Breast epithelium (tissue), 4 donors: ENCODE data around the gene ADAMTS4. TPM values are rescaled to one million over a fixed set of nuclear protein-coding genes. Genes with fewer than 3 reads are reported as not detected.

ENCODE experiments used
- DNase-seq, 2 donors: peaks; one replicate each; pipeline ENCODE4 v3.0.0-alpha.2; 2019; ENCODE audit warnings: low spot score in 2 of 2
- H3K27ac ChIP-seq, 2 donors: fragments of 200-600 bp; sonication (generic) in 1 of 2; one replicate each; pipeline ENCODE4 v1.5.1; 2016 to 2019; ENCODE audit warnings: mild to moderate bottlenecking in 1 of 2
- H3K27me3 ChIP-seq, 2 donors: fragments of 200-600 bp; sonication (generic) in 1 of 2; one replicate each; pipeline versions ENCODE4 v1.5.1 to v1.6.0; 2017 to 2019; ENCODE audit warnings: control low read depth in 1 of 2, mild to moderate bottlenecking in 1 of 2
- H3K36me3 ChIP-seq: fragments of 200-600 bp; one replicate; pipeline ENCODE4 v1.5.1; 2019
- H3K4me1 ChIP-seq, 2 donors: fragments of 200-600 bp; sonication (generic); one replicate each; pipeline ENCODE4 v1.5.1; 2016 to 2019; ENCODE audit warnings: control low read depth in 1 of 2
- H3K4me3 ChIP-seq, 3 donors: fragments of 200-600 bp; sonication (generic); 1 replicate in 2 of 3; 2 replicates in 1 of 3; pipeline ENCODE4 v1.5.1; 2016 to 2019; ENCODE audit warnings: mild to moderate bottlenecking in 3 of 3, moderate library complexity in 2 of 3
- H3K9me3 ChIP-seq, 2 donors: fragments of 200-600 bp; sonication (generic) in 1 of 2; one replicate each; pipeline ENCODE4 v1.5.1; 2016 to 2019; ENCODE audit warnings: control low read depth in 1 of 2
- POLR2A ChIP-seq: fragments of 450-650 bp; IDR thresholded peaks from one replicate; pipeline ENCODE4 v1.6.1; 2016; ENCODE audit warnings: antibody characterized with exemption, mild to moderate bottlenecking, moderate library complexity
- POLR2AphosphoS5 ChIP-seq, 3 donors: sonication (generic); formaldehyde crosslinking; IDR thresholded peaks; one replicate each; pipeline ENCODE4 v1.6.1; 2017; ENCODE audit warnings: antibody characterized with exemption in 3 of 3
- intact Hi-C: fragments of 100-400 bp; cut with DNase I; formaldehyde crosslinking; loops from one replicate; pipeline ENCODE4 v1.15.1; 2023; ENCODE audit warnings: low total_unique reads
- total RNA-seq, 3 donors: library from RNA; depleted of rRNA; stranded (reverse); fragments of >200 nt; gene quantifications; one replicate each; pipeline ENCODE4 v1.1.0, GENCODE V29; 2016
- TF ChIP-seq, protein P1 (sequence below), 3 donors: fragments of 450-650 bp; IDR thresholded peaks; one replicate each; pipeline ENCODE4 v1.5.1; 2016 to 2017; ENCODE audit warnings: antibody characterized with exemption in 3 of 3, mild to moderate bottlenecking in 3 of 3, moderate library complexity in 3 of 3

ADAMTS4 gene
- total RNA-seq, 3 donors from 2014 or later: 4.8 to 85.5 (median 24.6) TPM

DNA sequence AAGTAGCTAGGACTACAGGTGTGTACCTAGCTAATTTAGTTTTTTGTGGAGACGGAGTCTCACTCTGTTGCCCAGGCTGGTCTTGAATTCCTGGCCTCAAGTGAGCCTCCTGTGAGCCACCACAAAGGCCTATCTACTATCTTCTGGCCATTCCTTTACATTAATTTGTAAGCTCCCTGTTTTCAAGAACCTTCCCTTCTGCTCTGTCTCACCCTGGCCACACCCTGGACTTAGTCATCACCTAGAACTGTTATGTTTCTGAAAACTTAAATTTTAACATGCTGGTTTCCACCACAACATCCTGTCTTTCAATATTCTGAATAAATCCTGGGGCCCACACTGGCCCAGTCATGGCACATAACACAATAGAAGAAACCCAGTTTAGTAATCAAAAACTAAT, 16.6 kb downstream of the ADAMTS4 start:
- Histone ChIP-seq H3K27me3 (no peaks in the 10 kb centered on the region), H3K4me1 (no peaks in the 10 kb centered on the region), H3K36me3 (no peaks in the 10 kb centered on the region), H3K4me3 (no peak overlapping the region), H3K27ac (no peak overlapping the region), H3K9me3 (no peaks in the 10 kb centered on the region)
- no peak for DNase-seq
- TF ChIP-seq, protein P1, sequence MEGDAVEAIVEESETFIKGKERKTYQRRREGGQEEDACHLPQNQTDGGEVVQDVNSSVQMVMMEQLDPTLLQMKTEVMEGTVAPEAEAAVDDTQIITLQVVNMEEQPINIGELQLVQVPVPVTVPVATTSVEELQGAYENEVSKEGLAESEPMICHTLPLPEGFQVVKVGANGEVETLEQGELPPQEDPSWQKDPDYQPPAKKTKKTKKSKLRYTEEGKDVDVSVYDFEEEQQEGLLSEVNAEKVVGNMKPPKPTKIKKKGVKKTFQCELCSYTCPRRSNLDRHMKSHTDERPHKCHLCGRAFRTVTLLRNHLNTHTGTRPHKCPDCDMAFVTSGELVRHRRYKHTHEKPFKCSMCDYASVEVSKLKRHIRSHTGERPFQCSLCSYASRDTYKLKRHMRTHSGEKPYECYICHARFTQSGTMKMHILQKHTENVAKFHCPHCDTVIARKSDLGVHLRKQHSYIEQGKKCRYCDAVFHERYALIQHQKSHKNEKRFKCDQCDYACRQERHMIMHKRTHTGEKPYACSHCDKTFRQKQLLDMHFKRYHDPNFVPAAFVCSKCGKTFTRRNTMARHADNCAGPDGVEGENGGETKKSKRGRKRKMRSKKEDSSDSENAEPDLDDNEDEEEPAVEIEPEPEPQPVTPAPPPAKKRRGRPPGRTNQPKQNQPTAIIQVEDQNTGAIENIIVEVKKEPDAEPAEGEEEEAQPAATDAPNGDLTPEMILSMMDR (IDR thresholded peaks at IDR 0.05): no peak
- intact Hi-C loops: no loop called here

DNA sequence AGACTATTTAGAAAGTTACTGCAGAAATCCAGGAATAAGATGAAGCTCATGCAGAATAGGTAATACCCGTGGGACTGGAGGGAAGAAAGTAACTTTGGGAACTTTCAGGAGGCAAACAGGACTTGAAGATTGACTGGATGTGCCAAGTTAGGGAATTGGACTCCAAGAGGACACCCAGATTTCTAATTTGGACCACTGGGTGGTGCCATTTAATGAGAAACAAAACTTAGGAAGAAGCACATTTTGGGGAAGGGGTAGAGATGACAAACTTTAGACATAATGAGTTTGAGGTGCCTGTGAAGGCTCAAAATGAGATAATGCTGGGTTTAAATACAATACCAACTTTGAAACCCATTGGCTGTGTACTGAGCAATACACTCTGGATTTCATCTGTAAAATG, 18.2 kb downstream of the ADAMTS4 start:
- Histone ChIP-seq H3K36me3 (no peaks in the 10 kb centered on the region), H3K9me3 (no peaks in the 10 kb centered on the region), H3K27me3 (no peaks in the 10 kb centered on the region), H3K4me1 (no peaks in the 10 kb centered on the region), H3K27ac (no peak overlapping the region), H3K4me3 (no peak overlapping the region)
- no peak for DNase-seq
- intact Hi-C loops: no loop called here
- TF ChIP-seq, protein P1 (IDR thresholded peaks at IDR 0.05): no peak
- TF ChIP-seq POLR2AphosphoS5 (IDR thresholded peaks at IDR 0.05) (no peak), POLR2A (no peak)

DNA sequence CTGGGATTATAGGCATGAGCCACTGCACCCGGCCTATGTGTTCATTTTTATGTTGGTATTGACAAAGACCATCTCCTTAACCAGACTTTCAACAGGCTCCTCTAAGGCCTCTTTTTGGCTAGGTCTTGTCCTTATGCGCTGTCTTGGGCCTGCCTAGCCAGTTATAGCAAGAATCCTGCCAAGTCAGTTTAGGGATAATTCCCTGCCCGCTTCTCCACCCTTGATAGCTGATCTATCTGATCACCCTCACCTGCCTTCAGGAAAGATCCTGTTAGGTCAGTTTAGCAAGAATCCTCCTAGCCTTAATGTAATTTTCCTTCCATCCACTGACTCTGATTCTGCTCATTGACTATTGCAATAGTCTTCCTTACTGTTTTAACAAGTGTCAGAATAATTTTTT, 19.2 kb downstream of the ADAMTS4 start:
- H3K27me3 ChIP-seq: no peaks in the 10 kb centered on the region
- H3K27ac ChIP-seq: no peak overlapping the region
- no peak for TF ChIP-seq POLR2A
- TF ChIP-seq, protein P1 (IDR thresholded peaks at IDR 0.05): no peak
- TF ChIP-seq POLR2AphosphoS5 (IDR thresholded peaks at IDR 0.05): no peak
- H3K36me3 ChIP-seq: no peaks in the 10 kb centered on the region
- no peak for DNase-seq
- no peaks in the 10 kb centered on the region for H3K9me3 ChIP-seq
- H3K4me1 ChIP-seq: no peaks in the 10 kb centered on the region
- H3K4me3 ChIP-seq: no peak overlapping the region
- intact Hi-C loops: no loop called here

DNA sequence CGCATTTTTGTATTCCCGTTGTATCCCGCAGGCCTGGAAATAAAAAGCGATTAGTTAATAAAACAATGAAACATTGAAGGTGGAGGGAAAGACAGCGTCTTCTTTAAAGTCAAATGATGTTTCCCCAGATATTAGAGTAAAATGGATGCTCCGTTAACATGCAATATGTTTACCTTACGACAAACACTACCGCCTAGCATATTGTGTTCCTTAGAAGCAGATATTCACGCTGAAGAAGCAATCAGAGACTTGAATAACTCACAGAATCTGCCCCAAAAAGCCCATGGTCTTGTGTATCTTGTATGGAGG, 21.0 kb downstream of the ADAMTS4 start:
- no peaks in the 10 kb centered on the region for H3K9me3 ChIP-seq
- H3K4me1 ChIP-seq: peaks cover 0 to 6% of the 10 kb centered on the region in 2 donors
- DNase-seq: no peak
- TF ChIP-seq POLR2AphosphoS5 (IDR thresholded peaks at IDR 0.05) (no peak), POLR2A (no peak)
- TF ChIP-seq, protein P1 (IDR thresholded peaks at IDR 0.05): no peak
- no peaks in the 10 kb centered on the region for H3K27me3 ChIP-seq
- intact Hi-C loops: no loop called here
- peak overlapping the region; percentile 80 to 86 (median 83) for H3K4me3 ChIP-seq
- peak overlapping the region; percentile 91 to 96 for H3K27ac ChIP-seq
- peaks cover 3% of the 10 kb centered on the region for H3K36me3 ChIP-seq

DNA sequence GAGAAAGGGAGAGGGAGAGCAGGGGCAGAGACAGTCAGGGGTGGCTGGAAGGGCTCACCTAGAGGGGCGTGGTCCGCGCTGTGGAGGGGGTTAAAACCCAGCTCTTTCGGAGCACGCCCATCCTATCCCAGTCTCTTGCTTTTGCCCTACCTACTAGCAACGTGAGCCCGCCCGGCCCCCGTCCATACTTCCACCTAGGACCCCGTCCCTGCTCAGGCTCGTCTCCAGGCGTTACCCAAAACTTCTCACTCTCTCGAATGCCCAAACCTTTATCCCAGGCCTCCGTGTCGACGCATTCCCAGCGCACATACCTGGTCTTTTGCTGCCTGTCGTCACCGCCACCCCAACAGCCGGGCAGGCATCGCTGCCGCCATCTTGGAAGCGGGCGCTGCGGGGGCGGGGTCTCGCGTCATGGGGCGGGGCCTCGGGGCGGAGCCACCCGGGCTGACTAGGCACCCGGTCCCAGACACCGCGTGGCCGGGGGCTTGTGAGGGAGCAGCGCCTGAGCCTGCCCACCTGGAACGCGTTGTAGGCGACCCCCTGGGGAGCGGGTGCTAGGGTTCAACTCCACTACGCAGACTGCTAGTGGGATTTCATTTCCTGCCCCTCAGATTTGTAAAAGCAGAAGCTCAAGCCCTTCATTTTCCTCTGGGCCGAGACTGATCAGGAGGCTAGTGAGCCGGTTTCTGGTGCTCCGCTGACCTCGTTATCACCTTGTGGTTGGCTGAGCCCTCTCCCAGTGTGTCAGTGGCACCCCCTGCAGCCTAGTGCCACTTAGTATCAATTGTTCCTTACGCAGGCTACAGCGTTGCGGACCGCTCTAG, 21.5 kb downstream of the ADAMTS4 start, which contains the start of gene B4GALT3:
B4GALT3 (minus strand) TSS at position 396 of the 824 bp plus-strand sequence. CDS start 1,447 bp downstream, outside the sequence.
- Histone ChIP-seq H3K27ac (peak within 1 kb of the TSS; percentile 91 to 96), H3K27me3 (no peaks in the 10 kb centered on the region), H3K4me3 (peak within 1 kb of the TSS; percentile 80 to 86 (median 83)), H3K4me1 (peaks cover 0 to 11% of the 10 kb centered on the region in 2 donors), H3K9me3 (no peaks in the 10 kb centered on the region), H3K36me3 (peaks cover 3% of the 10 kb centered on the region)
- TF ChIP-seq POLR2A (peak; percentile 69), POLR2AphosphoS5 (IDR thresholded peaks at IDR 0.05) (peak; percentile 77 to 94 (median 90))
- TF ChIP-seq, protein P1 (IDR thresholded peaks at IDR 0.05): no peak
- intact Hi-C loops: no loop called here
- DNase-seq: peak; percentile 87 to 92
